CD4-positive, alpha-beta memory T cell (primary cell): ENCODE measurements around the gene ZNF782. TPM values are rescaled to one million over a fixed set of nuclear protein-coding genes. Genes with fewer than 3 reads are reported as not detected.

Experiments
- polyA plus RNA-seq, 2 donors: library from polyadenylated mRNA; unstranded; fragments of 300-500 nt; fragmentation: Illumina TruSeq; gene quantifications; one replicate each; pipeline ENCODE4 v1.2.3, GENCODE V29; 2021
- total RNA-seq, 2 experiments: library from RNA; stranded (reverse); gene quantifications; one replicate each; pipeline ENCODE4 v1.2.3, GENCODE V29; 2021

The ZNF782 gene
- total and polyA plus RNA-seq, 4 experiments from 2014 or later, result 1.2 to 14.7 (median 8.3) TPM

Other genes with a start within 250 kb of the ZNF782 start
- 10 to 100 TPM; 15.8 to 17.1 TPM for gene CDC14B, start 234.7 kb downstream of the ZNF782 start, total RNA-seq
- gene CDC14B, start 234.7 kb downstream of the ZNF782 start, polyA plus RNA-seq, result 10 to 100 TPM; 10.6 to 10.7 TPM
- 10 to 100 TPM; 11.5 to 12.4 TPM for gene PRXL2C, start 199.2 kb downstream of the ZNF782 start, total RNA-seq
- gene PRXL2C, start 199.2 kb downstream of the ZNF782 start, polyA plus RNA-seq, result 10 to 100 TPM; 10.7 to 13.8 TPM
- 10 to 100 TPM; 25.7 to 28.3 TPM for gene ZNF510, start 76.4 kb downstream of the ZNF782 start, total RNA-seq
- gene ZNF510, start 76.4 kb downstream of the ZNF782 start, polyA plus RNA-seq, result 1 to 10 TPM; 1.4 to 7.8 TPM
- gene NUTM2G, start 74.3 kb upstream of the ZNF782 start, total RNA-seq, result not detected
- under 1 TPM in 1 of 2 donors, not detected in 1; 0.08 TPM for gene NUTM2G, start 74.3 kb upstream of the ZNF782 start, polyA plus RNA-seq
- not detected for gene CTSV, start 184.6 kb upstream of the ZNF782 start, total RNA-seq
- gene CTSV, start 184.6 kb upstream of the ZNF782 start, polyA plus RNA-seq, result not detected